ENCODE measurements around the gene ROBO2.

The ROBO2 gene

DNA sequence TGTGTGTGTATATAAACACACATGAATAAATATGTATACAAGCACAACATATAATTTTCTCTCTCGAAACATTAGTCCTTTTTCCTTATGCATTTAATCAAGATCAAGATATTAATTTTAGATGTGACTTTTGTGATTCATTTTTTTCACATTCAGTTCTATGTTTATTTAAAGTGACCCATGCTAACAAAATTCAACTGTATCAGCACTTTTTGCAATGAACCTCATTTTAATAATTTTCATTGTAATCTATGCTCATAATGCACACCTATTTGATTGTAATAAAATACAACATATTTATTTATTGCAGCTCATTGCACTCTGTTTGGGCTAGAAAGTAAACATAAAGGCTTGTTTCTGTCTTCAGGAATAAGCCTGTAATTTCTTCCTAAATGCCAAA is 586.3 kb downstream of the ROBO2 start:
- H2AFZ ChIP-seq (ENCODE audit: low read depth) = no peak overlapping the region
- H3K27me3 ChIP-seq (ENCODE audit: insufficient read depth, low read depth) = no peaks in the 10 kb centered on the region
- no peaks in the 10 kb centered on the region for H3K79me2 ChIP-seq (ENCODE audit: insufficient read depth, low read depth)
- H3K27ac ChIP-seq = no peak overlapping the region
- H4K20me1 ChIP-seq (ENCODE audit: insufficient read depth) = no peaks in the 10 kb centered on the region
- no peak for TF ChIP-seq CTCF (conservative IDR thresholded peaks at IDR 0.05; ENCODE audit: low read depth, low read length)
- no peaks in the 10 kb centered on the region for H3K36me3 ChIP-seq (ENCODE audit: insufficient read depth)
- no peak overlapping the region for H3K4me3 ChIP-seq (IDR thresholded peaks at IDR 0.05; ENCODE audit: insufficient read depth, low read depth, low read length)
- no peaks in the 10 kb centered on the region for H3K4me1 ChIP-seq (ENCODE audit: low read depth, poor library complexity, severe bottlenecking)
- H3K9ac ChIP-seq = no peak overlapping the region
- H3K4me2 ChIP-seq = no peak overlapping the region

DNA sequence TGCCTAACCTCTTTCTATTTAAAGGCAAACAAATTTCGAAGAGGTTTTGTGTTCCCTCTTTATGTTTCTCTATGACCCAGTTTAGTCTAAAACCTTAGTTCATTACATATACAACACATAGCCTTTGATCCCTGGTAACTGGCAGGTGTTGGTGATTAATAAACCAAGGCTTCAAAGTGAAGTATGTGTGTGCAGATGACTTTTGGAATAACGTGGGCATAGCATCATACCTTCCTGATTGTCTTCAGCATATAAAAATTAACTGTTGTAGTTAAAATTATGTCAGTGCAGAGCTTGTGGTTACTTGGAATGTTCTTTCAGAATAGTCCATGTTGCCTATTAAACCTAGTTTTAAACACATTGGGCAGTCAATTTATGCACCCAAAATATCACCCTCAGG is 608.3 kb downstream of the ROBO2 start:
- Histone ChIP-seq H3K27me3 (ENCODE audit: insufficient read depth, low read depth) (no peaks in the 10 kb centered on the region), H3K36me3 (ENCODE audit: insufficient read depth) (no peaks in the 10 kb centered on the region), H3K4me2 (no peak overlapping the region)

GRCh38 chr3:77648664-77649063 is 608.8 kb downstream of the ROBO2 start:
- H3K9ac ChIP-seq = no peak overlapping the region
- no peaks in the 10 kb centered on the region for H3K36me3 ChIP-seq (ENCODE audit: insufficient read depth)
- no peaks in the 10 kb centered on the region for H3K4me1 ChIP-seq (ENCODE audit: low read depth, poor library complexity, severe bottlenecking)
- no peaks in the 10 kb centered on the region for H3K27me3 ChIP-seq (ENCODE audit: insufficient read depth, low read depth)
- no peaks in the 10 kb centered on the region for H3K79me2 ChIP-seq (ENCODE audit: insufficient read depth, low read depth)
- H2AFZ ChIP-seq (ENCODE audit: low read depth) = no peak overlapping the region
- H4K20me1 ChIP-seq (ENCODE audit: insufficient read depth) = no peaks in the 10 kb centered on the region
- H3K27ac ChIP-seq = no peak overlapping the region
- no peak overlapping the region for H3K4me2 ChIP-seq
- TF ChIP-seq CTCF (conservative IDR thresholded peaks at IDR 0.05; ENCODE audit: low read depth, low read length) = no peak
- H3K4me3 ChIP-seq (IDR thresholded peaks at IDR 0.05; ENCODE audit: insufficient read depth, low read depth, low read length) = no peak overlapping the region

More for the DNA sequence above, 608.3 kb downstream of the ROBO2 start:
- Histone ChIP-seq H3K4me3 (IDR thresholded peaks at IDR 0.05; ENCODE audit: insufficient read depth, low read depth, low read length) (no peak overlapping the region), H2AFZ (ENCODE audit: low read depth) (no peak overlapping the region), H3K27ac (no peak overlapping the region), H4K20me1 (ENCODE audit: insufficient read depth) (no peaks in the 10 kb centered on the region), H3K4me1 (ENCODE audit: low read depth, poor library complexity, severe bottlenecking) (no peaks in the 10 kb centered on the region), H3K9ac (no peak overlapping the region), H3K79me2 (ENCODE audit: insufficient read depth, low read depth) (no peaks in the 10 kb centered on the region)
- TF ChIP-seq CTCF (conservative IDR thresholded peaks at IDR 0.05; ENCODE audit: low read depth, low read length) = no peak

DNA sequence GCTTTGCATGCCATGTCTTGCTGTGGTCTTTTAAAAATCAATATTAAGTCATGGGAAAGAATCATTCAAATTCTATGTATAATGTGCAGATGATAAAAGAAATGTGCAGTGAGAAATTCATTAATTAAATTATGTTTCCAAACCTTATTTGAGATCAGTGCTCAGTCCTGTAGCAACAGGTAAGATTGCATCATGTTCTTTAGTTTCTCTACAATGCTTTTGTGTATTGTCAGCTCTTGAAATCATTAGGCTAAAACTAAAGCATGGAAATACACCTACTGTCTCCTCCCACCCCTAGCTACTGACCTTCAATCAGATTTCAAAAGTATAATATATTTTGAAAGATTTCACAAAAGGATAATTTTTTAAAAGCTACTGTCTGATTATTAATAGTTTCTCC is 612.7 kb downstream of the ROBO2 start:
- H3K4me3 ChIP-seq (IDR thresholded peaks at IDR 0.05; ENCODE audit: insufficient read depth, low read depth, low read length) = no peak overlapping the region
- TF ChIP-seq CTCF (conservative IDR thresholded peaks at IDR 0.05; ENCODE audit: low read depth, low read length) = no peak
- H3K4me2 ChIP-seq = no peak overlapping the region
- no peaks in the 10 kb centered on the region for H4K20me1 ChIP-seq (ENCODE audit: insufficient read depth)
- no peak overlapping the region for H3K9ac ChIP-seq
- no peaks in the 10 kb centered on the region for H3K4me1 ChIP-seq (ENCODE audit: low read depth, poor library complexity, severe bottlenecking)
- no peaks in the 10 kb centered on the region for H3K36me3 ChIP-seq (ENCODE audit: insufficient read depth)
- H3K27ac ChIP-seq = no peak overlapping the region
- no peak overlapping the region for H2AFZ ChIP-seq (ENCODE audit: low read depth)
- H3K27me3 ChIP-seq (ENCODE audit: insufficient read depth, low read depth) = no peaks in the 10 kb centered on the region
- H3K79me2 ChIP-seq (ENCODE audit: insufficient read depth, low read depth) = no peaks in the 10 kb centered on the region

GRCh38 chr3:77655396-77655795 is 615.5 kb downstream of the ROBO2 start:
- H2AFZ ChIP-seq (ENCODE audit: low read depth) = no peak overlapping the region

More at GRCh38 chr3:77655396-77655795, 615.5 kb downstream of the ROBO2 start:
- Histone ChIP-seq H3K27me3 (ENCODE audit: insufficient read depth, low read depth) (no peaks in the 10 kb centered on the region), H3K4me3 (IDR thresholded peaks at IDR 0.05; ENCODE audit: insufficient read depth, low read depth, low read length) (no peak overlapping the region), H3K9ac (no peak overlapping the region), H3K36me3 (ENCODE audit: insufficient read depth) (no peaks in the 10 kb centered on the region), H3K27ac (no peak overlapping the region), H3K79me2 (ENCODE audit: insufficient read depth, low read depth) (no peaks in the 10 kb centered on the region), H4K20me1 (ENCODE audit: insufficient read depth) (no peaks in the 10 kb centered on the region), H3K4me2 (no peak overlapping the region), H3K4me1 (ENCODE audit: low read depth, poor library complexity, severe bottlenecking) (no peaks in the 10 kb centered on the region)
- no peak for TF ChIP-seq CTCF (conservative IDR thresholded peaks at IDR 0.05; ENCODE audit: low read depth, low read length)
